ENCODE data around the gene CHCHD1.
A peak's percentile ranks its signal among the peaks of the same experiment; 100 is the strongest.
"Not testable (repeated sequence)": the region's sequence is repeated elsewhere in the genome, so short reads cannot be mapped to it uniquely, and the experiment has no call there.

Gene CHCHD1

GRCh38 chr10:73819513-73820093 is 37.8 kb downstream of the CHCHD1 start:
- Histone ChIP-seq H3K9ac (ENCODE audit: low read length) (peak overlapping the region; percentile 59), H3K4me1 (ENCODE audit: control insufficient read depth, insufficient read depth, low read length) (peaks cover 18% of the 10 kb centered on the region)

DNA sequence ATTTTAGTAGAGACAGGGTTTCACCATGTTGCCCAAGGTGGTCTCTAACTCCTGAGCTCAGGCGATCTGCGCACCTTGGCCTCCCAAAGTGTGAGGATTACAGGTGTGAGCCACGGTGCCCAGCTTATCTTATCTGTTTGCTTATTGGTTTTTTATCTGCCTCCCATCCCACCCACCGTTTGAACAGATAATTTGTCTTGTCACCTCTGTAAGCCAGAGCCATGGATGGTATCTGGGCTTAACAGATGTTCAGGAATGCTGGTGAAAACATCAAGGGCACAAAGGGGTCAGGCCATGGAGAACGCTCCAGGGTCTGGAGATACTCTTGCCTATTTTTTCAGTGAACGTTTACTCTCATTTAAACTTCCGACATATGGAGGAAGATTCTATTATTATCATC is 41.5 kb downstream of the CHCHD1 start:
- no peaks in the 10 kb centered on the region for H3K9me3 ChIP-seq (ENCODE audit: control insufficient read depth, low read length)
- no peaks in the 10 kb centered on the region for H3K27me3 ChIP-seq (ENCODE audit: control insufficient read depth, insufficient read depth, low read length)
- peaks cover 18% of the 10 kb centered on the region for H3K4me1 ChIP-seq (ENCODE audit: control insufficient read depth, insufficient read depth, low read length)
- H3K4me3 ChIP-seq (ENCODE audit: low read length), result no peak overlapping the region
- H3K9ac ChIP-seq (ENCODE audit: low read length), result no peak overlapping the region
- H3K36me3 ChIP-seq (ENCODE audit: control insufficient read depth, insufficient read depth, low read length), result peaks cover 8% of the 10 kb centered on the region

More at GRCh38 chr10:73819513-73820093, 37.8 kb downstream of the CHCHD1 start:
- no peaks in the 10 kb centered on the region for H3K27me3 ChIP-seq (ENCODE audit: control insufficient read depth, insufficient read depth, low read length)
- no peaks in the 10 kb centered on the region for H3K9me3 ChIP-seq (ENCODE audit: control insufficient read depth, low read length)
- no peaks in the 10 kb centered on the region for H3K36me3 ChIP-seq (ENCODE audit: control insufficient read depth, insufficient read depth, low read length)
- peak overlapping the region; percentile 31 for H3K4me3 ChIP-seq (ENCODE audit: low read length)

- no peaks in the 10 kb centered on the region for H3K9me3 ChIP-seq (ENCODE audit: control insufficient read depth, low read length)
- no peak overlapping the region for H3K9ac ChIP-seq (ENCODE audit: low read length)
- H3K27me3 ChIP-seq (ENCODE audit: control insufficient read depth, insufficient read depth, low read length), result no peaks in the 10 kb centered on the region
- peaks cover 9% of the 10 kb centered on the region for H3K4me1 ChIP-seq (ENCODE audit: control insufficient read depth, insufficient read depth, low read length)
- no peak overlapping the region for H3K4me3 ChIP-seq (ENCODE audit: low read length)
- H3K36me3 ChIP-seq (ENCODE audit: control insufficient read depth, insufficient read depth, low read length), result peaks cover 8% of the 10 kb centered on the region
Measured at GRCh38 chr10:73824146-73824725, 42.4 kb downstream of the CHCHD1 start.

DNA sequence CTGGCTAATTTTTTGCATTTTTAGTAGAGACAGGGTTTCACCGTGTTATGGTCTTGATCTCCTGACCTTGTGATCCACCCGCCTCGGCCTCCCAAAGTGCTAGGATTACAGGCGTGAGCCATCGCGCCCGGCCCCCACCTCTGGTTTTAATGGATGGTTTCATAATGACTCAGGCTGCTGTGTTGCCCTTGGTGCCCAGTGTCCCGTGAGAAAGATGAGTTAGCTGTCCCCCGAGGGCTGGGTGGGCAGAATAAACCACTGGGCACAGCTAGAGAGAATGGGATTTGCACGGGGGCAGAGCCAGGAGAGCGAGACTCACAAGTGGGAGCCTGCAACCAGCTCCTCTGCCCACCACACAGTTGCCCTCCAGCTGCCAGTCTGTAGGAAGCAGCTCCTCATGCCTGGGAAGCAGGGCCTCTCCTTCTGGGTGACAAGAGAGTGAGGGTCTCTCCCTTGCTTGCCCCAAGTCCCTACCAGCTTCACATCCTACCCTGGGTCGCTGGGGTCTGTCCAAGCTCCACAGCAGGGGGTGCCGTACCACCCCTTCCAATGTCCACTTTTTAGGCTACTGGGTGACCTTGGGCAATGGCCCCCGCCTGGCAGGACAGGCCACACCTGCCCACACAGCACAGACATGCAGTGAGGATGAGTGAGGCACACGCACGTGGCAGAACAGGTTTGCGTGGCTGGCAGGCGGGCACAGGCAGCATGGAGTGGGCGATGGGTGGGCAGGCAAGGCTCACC is 45.7 kb downstream of the CHCHD1 start:
- H3K9ac ChIP-seq (ENCODE audit: low read length), result no peak overlapping the region
- H3K36me3 ChIP-seq (ENCODE audit: control insufficient read depth, insufficient read depth, low read length), result peaks cover 8% of the 10 kb centered on the region
- H3K27me3 ChIP-seq (ENCODE audit: control insufficient read depth, insufficient read depth, low read length), result no peaks in the 10 kb centered on the region
- no peaks in the 10 kb centered on the region for H3K9me3 ChIP-seq (ENCODE audit: control insufficient read depth, low read length)
- H3K4me1 ChIP-seq (ENCODE audit: control insufficient read depth, insufficient read depth, low read length), result no peaks in the 10 kb centered on the region
- H3K4me3 ChIP-seq (ENCODE audit: low read length), result no peak overlapping the region

DNA sequence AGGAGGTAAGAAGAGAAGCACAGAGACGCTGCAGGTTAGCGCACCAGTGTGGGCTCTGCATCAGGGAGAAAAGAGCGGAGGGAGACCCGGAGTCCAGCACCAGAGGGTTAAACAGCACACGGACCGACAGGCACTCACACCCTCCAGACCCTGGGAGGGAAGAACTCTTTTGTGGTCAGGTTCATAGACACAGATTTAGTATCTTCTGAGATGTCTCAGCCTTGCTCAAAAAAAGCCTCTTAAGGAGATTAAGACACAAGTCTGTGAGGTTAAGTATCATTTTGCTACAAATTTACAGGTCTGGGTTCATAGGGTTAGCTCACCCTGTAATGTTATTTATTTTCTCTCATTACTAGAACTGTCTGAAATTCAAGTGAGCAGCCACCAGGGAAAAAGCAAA is 46.3 kb downstream of the CHCHD1 start:
- H3K4me1 ChIP-seq (ENCODE audit: control insufficient read depth, insufficient read depth, low read length), result no peaks in the 10 kb centered on the region
- H3K9me3 ChIP-seq (ENCODE audit: control insufficient read depth, low read length), result no peaks in the 10 kb centered on the region
- no peaks in the 10 kb centered on the region for H3K27me3 ChIP-seq (ENCODE audit: control insufficient read depth, insufficient read depth, low read length)
- no peak overlapping the region for H3K9ac ChIP-seq (ENCODE audit: low read length)
- no peak overlapping the region for H3K4me3 ChIP-seq (ENCODE audit: low read length)
- peaks cover 8% of the 10 kb centered on the region for H3K36me3 ChIP-seq (ENCODE audit: control insufficient read depth, insufficient read depth, low read length)

DNA sequence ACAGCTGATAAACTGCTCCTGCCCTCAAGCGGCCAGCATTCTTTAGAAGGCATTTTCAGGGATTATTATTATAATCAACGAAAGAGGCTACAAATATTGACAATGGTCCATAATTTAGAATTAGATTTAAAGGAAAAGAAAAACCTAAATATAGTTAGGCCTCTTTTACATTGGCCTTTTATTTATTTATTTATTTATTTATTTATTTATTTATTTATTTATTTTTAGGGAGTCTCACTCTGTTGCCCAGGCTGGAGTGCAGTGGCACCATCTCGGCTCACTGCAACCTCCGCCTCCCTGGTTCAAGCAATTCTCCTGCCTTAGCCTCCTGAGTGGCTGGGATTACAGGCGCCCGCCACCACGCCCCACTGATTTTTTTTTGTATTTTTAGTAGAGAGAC is 47.2 kb downstream of the CHCHD1 start:
- not testable (repeated sequence) for H3K9ac ChIP-seq (ENCODE audit: low read length); H3K27me3 ChIP-seq (ENCODE audit: control insufficient read depth, insufficient read depth, low read length); H3K4me3 ChIP-seq (ENCODE audit: low read length); H3K9me3 ChIP-seq (ENCODE audit: control insufficient read depth, low read length); H3K4me1 ChIP-seq (ENCODE audit: control insufficient read depth, insufficient read depth, low read length); H3K36me3 ChIP-seq (ENCODE audit: control insufficient read depth, insufficient read depth, low read length)
